Measurements from ENCODE around the gene FAM170B.

The FAM170B gene

GRCh38 chr10:49176310-49177268 lies 42.8 kb upstream of the FAM170B start:
- peak overlapping the region; percentile 1; the same call in 1 of the 2 replicates for H3K4me3 ChIP-seq (ENCODE audit: low read depth, low read length)
- peak; percentile 44 for TF ChIP-seq CTCF (IDR thresholded peaks at IDR 0.05; ENCODE audit: insufficient read depth, low read depth, low read length, missing control alignments)
- peak; percentile 38 for DNase-seq (ENCODE audit: low read depth)

GRCh38 chr10:49175587-49176309 lies 41.9 kb upstream of the FAM170B start:
- H3K4me3 ChIP-seq (ENCODE audit: low read depth, low read length) = no peak overlapping the region
- TF ChIP-seq CTCF (IDR thresholded peaks at IDR 0.05; ENCODE audit: insufficient read depth, low read depth, low read length, missing control alignments) = no peak
- DNase-seq (ENCODE audit: low read depth) = no peak

- H3K4me3 ChIP-seq (ENCODE audit: low read depth, low read length) = no peak overlapping the region
- no peak for TF ChIP-seq CTCF (IDR thresholded peaks at IDR 0.05; ENCODE audit: insufficient read depth, low read depth, low read length, missing control alignments)
- no peak for DNase-seq (ENCODE audit: low read depth)
Observed at GRCh38 chr10:49174926-49175500, 41.2 kb upstream of the FAM170B start.

- no peak for TF ChIP-seq CTCF (IDR thresholded peaks at IDR 0.05; ENCODE audit: insufficient read depth, low read depth, low read length, missing control alignments)
- DNase-seq (ENCODE audit: low read depth) = no peak
- no peak overlapping the region for H3K4me3 ChIP-seq (ENCODE audit: low read depth, low read length)
Observed at GRCh38 chr10:49174261-49174925, 40.6 kb upstream of the FAM170B start.

- no peak for TF ChIP-seq CTCF (IDR thresholded peaks at IDR 0.05; ENCODE audit: insufficient read depth, low read depth, low read length, missing control alignments)
- no peak overlapping the region for H3K4me3 ChIP-seq (ENCODE audit: low read depth, low read length)
- DNase-seq (ENCODE audit: low read depth) = no peak
Observed at GRCh38 chr10:49173853-49174252, 40.0 kb upstream of the FAM170B start.

- DNase-seq (ENCODE audit: low read depth) = no peak
- TF ChIP-seq CTCF (IDR thresholded peaks at IDR 0.05; ENCODE audit: insufficient read depth, low read depth, low read length, missing control alignments) = no peak
- no peak overlapping the region for H3K4me3 ChIP-seq (ENCODE audit: low read depth, low read length)
Observed at GRCh38 chr10:49173201-49173772, 39.5 kb upstream of the FAM170B start.

Data from GM12865 (cell line).